WERI-Rb-1 (cell line): Measurements from ENCODE around the gene UNC5A.

Source experiments
- DNase-seq: peaks from one replicate; pipeline ENCODE4 v3.0.0-alpha.2; 2020
- H3K27ac ChIP-seq: fragments of 250-450 bp; sonication (Bioruptor Pico); 2 replicates; pipeline ENCODE4 v1.5.1; 2020; ENCODE audit warnings: mild to moderate bottlenecking, moderate library complexity
- H3K27me3 ChIP-seq: fragments of 250-450 bp; sonication (Bioruptor Pico); 2 replicates; pipeline ENCODE4 v1.5.1; 2021; ENCODE audit warnings: mild to moderate bottlenecking, low read depth, moderate library complexity; ENCODE audit not compliant: insufficient read depth, severe bottlenecking
- H3K36me3 ChIP-seq: fragments of 250-450 bp; sonication (Bioruptor Pico); 2 replicates; pipeline ENCODE4 v1.5.1; 2020; ENCODE audit warnings: mild to moderate bottlenecking, moderate library complexity
- H3K4me3 ChIP-seq: 2 replicates; pipeline ENCODE4 v1.5.1; 2011; ENCODE audit warnings: low read depth, mild to moderate bottlenecking, control low read depth, low read length
- H3K9me3 ChIP-seq: fragments of 250-450 bp; sonication (Bioruptor Pico); 2 replicates; pipeline ENCODE4 v1.5.1; 2021; ENCODE audit warnings: mild to moderate bottlenecking, moderate library complexity; ENCODE audit not compliant: severe bottlenecking
- TF ChIP-seq, protein P1 (sequence below): IDR thresholded peaks from 2 replicates; pipeline ENCODE4 v1.5.1; 2011; ENCODE audit warnings: low read depth, mild to moderate bottlenecking, control low read depth, inconsistent platforms, low read length

Gene UNC5A

DNA sequence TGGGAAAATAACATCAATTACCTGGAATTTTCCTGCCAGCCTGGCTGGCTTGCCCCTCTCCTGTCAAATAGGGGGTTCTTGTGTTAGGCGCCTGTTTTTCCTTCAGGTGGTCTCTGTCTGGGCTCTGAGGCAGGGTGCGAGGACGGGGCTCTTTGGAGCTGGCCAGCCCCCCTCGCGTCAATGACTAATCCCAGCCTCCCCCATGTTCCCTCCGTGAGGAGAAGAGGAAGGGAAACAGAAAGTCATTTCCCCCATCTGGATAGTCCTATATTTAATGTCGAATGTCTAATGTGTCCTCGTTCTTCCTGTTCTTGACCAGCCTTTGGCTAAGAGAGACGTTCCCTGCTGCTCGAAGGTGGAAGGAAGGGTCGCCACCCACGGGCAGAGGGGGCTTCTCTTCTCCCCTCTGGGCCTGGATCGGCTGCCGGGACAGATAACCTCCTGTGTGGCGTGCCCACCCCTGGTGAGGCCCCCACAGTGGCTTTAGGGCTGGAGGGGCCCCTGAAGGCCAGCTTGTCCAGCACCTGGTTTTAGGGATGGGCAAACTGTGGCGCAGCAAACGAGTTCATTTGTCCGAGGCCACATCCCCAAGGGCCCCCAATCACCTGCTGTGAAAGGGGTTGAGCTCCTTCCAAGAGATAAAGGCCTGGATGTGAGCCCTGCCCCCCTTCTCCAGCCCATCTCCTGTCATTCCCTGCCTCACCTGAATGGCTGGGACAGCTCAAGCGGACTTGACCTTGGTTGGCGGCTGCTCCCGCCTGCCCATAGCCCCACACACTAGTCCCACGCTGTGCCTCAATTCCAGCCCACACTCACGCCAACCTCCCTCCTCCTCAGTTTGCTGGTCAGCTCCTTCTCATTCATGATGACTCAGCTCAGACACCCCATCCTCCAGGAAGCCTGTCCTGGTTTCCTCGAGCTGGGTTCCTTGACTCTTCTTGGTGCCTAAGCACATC, 35.9 kb upstream of the UNC5A start:
- Histone ChIP-seq H3K27me3 (no peaks in the 10 kb centered on the region), H3K27ac (no peak overlapping the region), H3K4me3 (no peak overlapping the region), H3K36me3 (no peaks in the 10 kb centered on the region), H3K9me3 (no peaks in the 10 kb centered on the region)
- no peak for DNase-seq
- TF ChIP-seq, protein P1, sequence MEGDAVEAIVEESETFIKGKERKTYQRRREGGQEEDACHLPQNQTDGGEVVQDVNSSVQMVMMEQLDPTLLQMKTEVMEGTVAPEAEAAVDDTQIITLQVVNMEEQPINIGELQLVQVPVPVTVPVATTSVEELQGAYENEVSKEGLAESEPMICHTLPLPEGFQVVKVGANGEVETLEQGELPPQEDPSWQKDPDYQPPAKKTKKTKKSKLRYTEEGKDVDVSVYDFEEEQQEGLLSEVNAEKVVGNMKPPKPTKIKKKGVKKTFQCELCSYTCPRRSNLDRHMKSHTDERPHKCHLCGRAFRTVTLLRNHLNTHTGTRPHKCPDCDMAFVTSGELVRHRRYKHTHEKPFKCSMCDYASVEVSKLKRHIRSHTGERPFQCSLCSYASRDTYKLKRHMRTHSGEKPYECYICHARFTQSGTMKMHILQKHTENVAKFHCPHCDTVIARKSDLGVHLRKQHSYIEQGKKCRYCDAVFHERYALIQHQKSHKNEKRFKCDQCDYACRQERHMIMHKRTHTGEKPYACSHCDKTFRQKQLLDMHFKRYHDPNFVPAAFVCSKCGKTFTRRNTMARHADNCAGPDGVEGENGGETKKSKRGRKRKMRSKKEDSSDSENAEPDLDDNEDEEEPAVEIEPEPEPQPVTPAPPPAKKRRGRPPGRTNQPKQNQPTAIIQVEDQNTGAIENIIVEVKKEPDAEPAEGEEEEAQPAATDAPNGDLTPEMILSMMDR: no peak

- Histone ChIP-seq H3K27me3 (no peaks in the 10 kb centered on the region), H3K9me3 (no peaks in the 10 kb centered on the region), H3K36me3 (no peaks in the 10 kb centered on the region), H3K27ac (no peak overlapping the region), H3K4me3 (no peak overlapping the region)
- DNase-seq: no peak
- TF ChIP-seq, protein P1: no peak
Observed at GRCh38 chr5:176775409-176775808, 35.0 kb upstream of the UNC5A start.

DNA sequence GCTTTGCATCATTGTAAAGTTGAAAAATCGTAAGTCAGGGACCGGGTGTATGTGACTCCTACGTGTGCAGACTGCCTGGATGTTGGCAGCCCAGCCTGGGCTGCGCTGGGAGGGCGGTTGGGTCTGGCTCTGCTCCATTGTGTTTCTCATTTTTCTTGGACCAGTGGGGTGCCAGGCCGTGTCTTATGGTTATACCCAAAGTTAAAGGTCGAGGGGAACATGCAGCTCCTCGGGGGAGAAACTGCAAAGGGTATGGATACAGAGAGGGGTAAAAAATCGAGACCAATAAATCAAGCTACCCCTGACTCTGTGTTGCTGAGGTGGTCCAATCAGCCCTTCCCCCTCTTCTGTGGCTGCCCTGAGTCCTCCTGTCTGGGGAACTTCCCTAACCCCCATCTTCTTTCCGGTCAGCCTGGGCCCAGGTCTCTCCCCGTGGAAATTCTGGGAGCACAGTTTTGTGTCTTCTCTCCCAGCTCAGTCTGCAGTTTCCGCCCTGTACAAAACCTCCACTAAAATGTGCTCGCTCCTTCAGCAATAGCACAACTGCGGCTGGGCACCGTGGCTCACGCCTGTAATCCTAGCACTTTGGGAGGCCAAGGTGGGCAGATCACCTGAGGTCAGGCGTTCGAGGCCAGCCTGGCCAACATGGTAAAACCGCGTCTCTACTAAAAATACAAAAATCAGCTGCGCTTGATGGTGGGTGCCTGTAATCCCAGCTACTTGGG, 34.1 kb upstream of the UNC5A start:
- no peak for DNase-seq
- Histone ChIP-seq H3K9me3 (no peaks in the 10 kb centered on the region), H3K36me3 (no peaks in the 10 kb centered on the region), H3K4me3 (no peak overlapping the region), H3K27me3 (no peaks in the 10 kb centered on the region), H3K27ac (no peak overlapping the region)
- TF ChIP-seq, protein P1: no peak

GRCh38 chr5:176776916-176777315, 33.4 kb upstream of the UNC5A start:
- no peak overlapping the region for H3K27ac ChIP-seq
- DNase-seq: no peak
- H3K27me3 ChIP-seq: no peaks in the 10 kb centered on the region
- no peaks in the 10 kb centered on the region for H3K36me3 ChIP-seq
- H3K4me3 ChIP-seq: no peak overlapping the region
- no peaks in the 10 kb centered on the region for H3K9me3 ChIP-seq
- TF ChIP-seq, protein P1: no peak

DNA sequence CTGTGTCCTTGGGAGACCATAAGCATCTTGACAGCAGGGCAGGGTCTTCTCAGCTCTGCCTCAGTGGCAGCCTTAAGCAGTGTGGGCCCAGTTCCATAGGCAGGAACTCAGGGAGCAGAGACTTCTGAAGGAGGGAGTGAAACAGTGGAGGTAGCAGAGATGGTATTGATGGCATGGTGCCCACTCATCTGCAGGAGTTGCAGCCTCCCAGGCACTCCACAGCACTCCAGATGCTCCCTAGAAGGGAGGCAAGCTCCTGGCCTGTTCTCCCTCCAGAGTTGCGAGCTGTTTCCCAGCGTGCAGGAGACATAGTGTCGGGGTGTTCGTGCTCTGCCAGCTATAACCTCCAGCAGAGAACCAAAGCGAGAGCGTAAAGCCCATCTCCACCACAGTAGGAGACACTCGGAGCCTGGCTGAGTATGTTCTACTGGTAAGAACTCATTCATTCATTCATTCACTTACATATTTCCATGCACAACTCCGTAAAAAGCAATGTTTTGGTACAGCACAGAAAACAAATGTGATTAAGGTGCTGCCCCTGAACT, 31.4 kb upstream of the UNC5A start:
- Histone ChIP-seq H3K36me3 (no peaks in the 10 kb centered on the region), H3K27me3 (no peaks in the 10 kb centered on the region), H3K9me3 (no peaks in the 10 kb centered on the region), H3K4me3 (no peak overlapping the region), H3K27ac (no peak overlapping the region)
- DNase-seq: no peak
- TF ChIP-seq, protein P1: no peak
